A673 (cell line): ENCODE measurements around the gene IDUA.

Experiments used
- EZH2 ChIP-seq: fragments of 200-600 bp; sonication (generic); IDR thresholded peaks from 2 replicates; pipeline ENCODE4 v1.6.1; 2017; ENCODE audit warnings: borderline replicate concordance, low read depth, mild to moderate bottlenecking, mixed read lengths, antibody characterized with exemption, low read length; ENCODE audit not compliant: poor library complexity, severe bottlenecking
- TF ChIP-seq, protein P1 (sequence below): fragments of 300-800, 200-600 bp; sonication (generic); conservative IDR thresholded peaks from 2 replicates; pipeline ENCODE4 v1.5.1; 2017; ENCODE audit warnings: low read depth, mild to moderate bottlenecking, antibody characterized with exemption, low read length, moderate library complexity, mixed read lengths

DNA sequence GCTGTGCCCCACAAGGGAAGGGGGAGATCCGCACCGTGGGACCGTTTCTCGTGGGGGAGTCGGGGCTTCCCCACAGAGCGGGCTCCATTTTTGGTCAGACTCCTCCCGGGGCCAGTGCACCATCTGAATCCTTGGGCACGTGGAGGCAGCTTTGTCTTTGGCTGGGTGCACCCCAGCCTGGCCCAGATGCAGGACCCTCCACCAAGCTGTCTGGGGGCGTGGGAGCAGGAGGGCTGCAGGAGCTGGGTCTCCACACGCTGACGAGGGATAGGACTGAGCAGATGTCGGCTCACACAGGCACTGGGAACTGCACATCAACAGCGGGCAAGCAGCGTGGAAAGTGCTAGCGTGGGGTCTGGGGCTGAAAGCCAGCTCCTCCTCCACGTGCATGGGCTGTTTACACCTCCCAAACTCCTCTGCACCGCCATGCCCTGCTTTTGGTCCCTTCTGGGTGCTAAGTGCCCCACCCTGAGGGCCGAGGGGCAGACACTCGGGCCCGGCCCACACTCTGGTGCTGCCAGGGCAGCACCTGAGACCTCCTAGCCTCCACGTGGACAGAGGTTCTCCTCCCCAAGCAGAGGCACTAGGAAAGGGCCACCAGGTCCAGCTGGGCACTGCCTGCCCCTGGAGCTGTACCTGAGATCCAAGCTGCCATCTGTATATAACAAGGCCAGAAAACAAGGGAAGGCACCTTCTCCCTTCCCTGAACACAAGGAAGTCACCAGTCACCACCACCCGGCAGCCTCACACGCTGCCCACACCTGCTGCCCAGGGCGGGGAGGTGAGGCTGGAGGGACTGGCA, 27.3 kb upstream of the IDUA start:
- TF ChIP-seq, protein P1, sequence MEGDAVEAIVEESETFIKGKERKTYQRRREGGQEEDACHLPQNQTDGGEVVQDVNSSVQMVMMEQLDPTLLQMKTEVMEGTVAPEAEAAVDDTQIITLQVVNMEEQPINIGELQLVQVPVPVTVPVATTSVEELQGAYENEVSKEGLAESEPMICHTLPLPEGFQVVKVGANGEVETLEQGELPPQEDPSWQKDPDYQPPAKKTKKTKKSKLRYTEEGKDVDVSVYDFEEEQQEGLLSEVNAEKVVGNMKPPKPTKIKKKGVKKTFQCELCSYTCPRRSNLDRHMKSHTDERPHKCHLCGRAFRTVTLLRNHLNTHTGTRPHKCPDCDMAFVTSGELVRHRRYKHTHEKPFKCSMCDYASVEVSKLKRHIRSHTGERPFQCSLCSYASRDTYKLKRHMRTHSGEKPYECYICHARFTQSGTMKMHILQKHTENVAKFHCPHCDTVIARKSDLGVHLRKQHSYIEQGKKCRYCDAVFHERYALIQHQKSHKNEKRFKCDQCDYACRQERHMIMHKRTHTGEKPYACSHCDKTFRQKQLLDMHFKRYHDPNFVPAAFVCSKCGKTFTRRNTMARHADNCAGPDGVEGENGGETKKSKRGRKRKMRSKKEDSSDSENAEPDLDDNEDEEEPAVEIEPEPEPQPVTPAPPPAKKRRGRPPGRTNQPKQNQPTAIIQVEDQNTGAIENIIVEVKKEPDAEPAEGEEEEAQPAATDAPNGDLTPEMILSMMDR: no peak
- TF ChIP-seq EZH2: no peak
